GM04503 (cell line): ENCODE data around the gene BAD.
A peak's percentile ranks its signal among the peaks of the same experiment; 100 is the strongest.

Experiments
- DNase-seq: peaks from one replicate; pipeline ENCODE4 v3.0.0-alpha.2; 2012; ENCODE audit warnings: low read depth

The BAD gene

DNA sequence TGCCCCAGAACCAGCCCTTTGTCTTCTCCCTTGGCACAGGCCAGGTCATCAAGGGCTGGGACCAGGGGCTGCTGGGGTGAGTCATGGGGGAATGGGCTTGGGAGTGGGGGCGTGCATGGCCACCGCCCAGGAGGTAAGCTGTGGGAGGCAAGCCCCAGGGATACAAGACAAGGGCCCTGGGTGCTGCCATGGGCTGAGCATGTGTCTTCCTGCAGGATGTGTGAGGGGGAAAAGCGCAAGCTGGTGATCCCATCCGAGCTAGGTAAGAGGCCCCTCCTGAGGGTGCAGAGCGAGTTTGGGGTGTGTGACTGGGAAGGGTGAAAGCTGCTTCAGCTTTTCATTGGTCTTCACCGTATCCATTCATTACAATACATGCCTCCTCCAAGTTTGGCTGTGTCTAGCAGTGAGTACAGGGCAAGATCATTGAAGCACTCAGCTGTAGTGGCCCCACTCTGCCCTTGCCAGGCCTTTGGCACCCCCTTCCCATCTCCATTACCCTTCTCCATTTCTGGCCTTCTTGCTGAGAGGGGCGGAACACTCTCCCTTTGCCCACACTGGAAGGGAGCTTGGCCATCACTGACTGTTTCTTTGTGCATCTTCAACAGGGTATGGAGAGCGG lies 41.1 kb downstream of the BAD start:
- DNase-seq: no peak

DNA sequence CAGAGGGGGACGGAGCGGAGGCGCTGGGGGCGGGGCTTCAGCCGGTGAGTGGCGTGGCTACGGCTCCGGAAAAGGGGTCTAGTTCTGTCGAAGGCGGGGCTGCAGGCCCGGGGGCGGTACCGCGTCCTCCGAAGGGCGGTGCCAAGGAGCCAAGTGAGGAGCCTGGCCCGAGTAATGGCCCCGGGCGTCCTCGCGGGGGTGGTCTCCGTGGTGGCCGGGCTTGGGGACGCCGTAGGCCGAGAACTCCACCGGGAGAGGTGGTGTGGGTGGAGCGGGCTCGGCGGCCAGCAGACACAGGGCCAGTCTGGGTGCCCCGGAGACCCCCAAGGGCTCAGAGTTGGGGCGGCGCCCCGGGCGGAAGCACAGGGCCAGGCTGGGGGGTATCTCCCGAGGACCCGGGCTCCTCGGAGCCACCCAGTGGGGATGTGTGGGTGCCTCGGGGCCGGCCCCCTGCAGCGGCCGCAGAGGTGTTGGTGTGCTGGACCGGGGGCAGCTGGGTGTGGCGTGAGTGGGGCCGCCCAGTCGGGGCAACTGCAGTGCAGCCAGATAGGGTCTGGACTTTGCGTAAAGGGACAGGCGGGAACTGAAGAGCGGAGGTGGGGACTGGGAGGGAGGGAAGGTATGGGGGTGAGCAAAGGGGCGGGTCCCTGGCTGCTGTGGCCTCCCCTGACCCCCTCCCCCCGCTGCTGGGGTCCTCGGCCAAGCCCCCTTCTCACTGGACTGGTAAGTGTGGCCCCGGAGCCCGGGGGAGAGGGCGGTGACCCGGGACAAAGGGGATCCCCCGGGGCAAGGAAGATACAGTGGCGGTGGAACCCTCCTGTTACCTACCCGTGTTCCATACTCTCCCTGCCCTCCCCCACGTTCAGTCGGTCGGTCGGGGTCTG lies 42.7 kb downstream of the BAD start:
- DNase-seq: no peak

DNA sequence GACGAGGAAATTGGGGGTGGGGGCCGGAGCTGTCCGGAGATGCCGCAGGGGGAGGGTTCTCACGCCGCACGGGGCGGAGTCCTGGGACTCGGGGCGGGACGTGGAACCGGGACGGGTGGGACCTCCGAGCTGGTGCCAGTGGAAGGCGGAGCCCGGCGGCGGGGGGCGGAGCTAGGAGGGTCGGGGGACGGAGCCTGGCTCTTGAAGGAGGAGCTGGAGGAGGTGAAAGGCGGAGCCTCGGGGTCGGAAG lies 43.3 kb downstream of the BAD start:
- peak; percentile 88 for DNase-seq

DNA sequence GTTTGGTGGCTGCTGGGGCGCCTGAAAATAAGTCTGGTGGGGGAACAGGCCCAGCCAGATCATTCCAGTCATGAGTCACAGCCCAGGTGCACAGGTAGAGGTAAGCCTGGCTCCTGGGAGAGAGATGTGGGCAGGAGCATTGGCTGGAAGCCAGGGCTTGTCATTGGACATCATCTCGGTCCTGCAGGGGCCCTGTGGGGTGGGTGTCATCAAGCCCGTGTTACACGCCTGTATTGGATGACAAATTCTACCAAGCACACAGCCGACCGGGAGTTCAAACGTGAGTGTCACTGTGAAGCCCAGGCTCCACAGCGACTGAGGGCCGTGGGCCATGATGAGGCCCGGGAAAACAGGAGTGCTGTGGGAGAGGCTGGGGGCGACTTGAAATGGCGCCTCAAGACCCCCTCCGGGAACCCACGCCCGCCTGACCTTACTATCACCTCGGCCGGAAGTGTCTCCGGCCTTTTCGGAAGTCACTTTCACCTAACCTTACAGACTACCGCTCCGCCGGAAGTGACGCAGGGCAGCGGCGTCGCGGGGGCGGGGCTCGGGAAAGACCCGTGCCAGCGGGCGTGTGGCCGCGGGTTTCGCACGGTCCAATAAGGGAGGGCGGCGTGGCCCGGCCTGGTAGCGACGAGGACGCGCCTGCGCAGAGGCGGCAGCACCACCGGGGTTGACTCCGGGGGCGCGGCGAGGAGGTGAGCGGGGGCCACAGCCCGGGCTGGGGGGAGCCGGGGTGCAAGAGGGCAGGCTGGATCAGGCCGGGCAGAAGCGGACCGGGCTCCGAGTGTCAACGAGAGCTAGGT lies 43.8 kb downstream of the BAD start, which contains the start of gene FKBP2:
Gene FKBP2 (plus strand): TSS at position 661 of the 806 bp plus-strand sequence. CDS start 1,293 bp downstream, outside the sequence.
- DNase-seq: peak; percentile 77

DNA sequence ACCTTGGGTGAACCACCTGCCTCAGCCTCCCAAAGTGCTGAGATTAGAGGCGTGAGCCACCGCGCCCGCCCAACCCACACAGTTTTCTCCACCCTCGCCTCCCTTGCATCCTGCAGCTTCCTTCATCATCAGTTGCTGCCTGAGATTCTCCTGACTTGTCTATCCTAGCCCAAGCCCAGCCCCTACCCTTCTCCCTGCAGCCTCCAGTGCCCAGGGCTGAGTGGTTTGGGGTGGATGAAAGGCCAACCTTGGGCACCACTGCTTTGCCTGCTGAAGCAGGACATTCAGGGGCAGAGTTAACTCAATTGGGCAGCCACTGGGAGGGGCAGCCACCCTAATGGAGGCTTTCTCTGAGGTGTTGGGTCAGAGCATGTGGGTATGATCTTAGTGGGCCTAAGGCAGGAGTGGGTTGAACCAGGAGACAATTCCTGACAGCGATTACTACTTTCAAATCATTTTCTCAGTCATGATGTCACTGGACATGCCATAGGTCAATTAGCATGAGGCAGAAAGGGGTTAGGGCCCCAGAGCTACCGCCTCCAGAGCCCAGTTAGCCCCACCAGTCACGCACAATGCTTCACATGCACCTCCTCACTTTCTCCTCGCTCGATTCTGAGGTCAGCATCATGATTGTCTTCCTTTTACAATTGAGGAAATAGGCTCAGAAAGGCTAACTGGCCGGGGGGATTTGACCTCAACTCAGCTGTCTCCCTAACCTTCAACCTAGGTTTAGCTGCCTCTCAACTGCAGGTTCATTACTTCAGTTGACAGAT lies 44.6 kb downstream of the BAD start:
- DNase-seq: no peak

DNA sequence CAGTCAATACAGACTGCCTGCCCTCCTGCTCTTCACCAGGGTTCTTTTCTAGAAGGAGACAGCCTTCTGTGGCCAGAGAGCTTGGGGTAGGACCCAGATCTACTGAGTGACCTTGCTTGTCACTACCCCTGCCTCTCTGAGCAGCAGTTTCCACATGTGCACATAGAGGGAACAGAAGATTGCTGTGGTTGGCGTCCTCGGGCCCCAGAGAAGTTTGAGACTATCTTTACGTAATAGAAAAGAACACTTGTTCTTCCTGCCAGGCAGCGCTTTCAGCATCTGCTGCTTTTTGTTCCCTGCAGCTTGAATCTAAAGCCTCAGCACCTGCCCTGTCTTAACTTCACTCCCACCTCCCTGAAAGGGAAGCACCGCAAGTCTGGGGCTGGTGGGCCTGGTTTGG lies 45.5 kb downstream of the BAD start:
- DNase-seq: no peak

DNA sequence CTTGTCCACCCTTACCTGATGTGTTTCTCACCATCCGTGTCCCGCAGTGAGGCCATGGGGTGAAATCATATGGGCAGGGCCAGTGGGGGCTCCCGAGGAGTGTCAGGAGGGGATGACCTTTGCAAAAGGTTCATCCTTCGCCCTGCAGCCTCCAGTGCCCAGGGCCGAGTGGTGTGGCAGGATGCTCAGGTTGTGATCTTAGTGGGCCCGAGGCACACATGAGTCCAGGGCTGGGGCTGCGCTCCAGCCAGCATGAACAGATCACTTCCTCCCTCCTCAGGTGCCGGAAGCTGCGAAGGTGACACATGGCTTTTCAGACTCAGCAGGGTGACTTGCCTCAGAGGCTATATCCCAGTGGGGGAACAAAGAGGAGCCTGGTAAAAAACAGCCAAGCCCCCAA lies 46.4 kb downstream of the BAD start:
- no peak for DNase-seq

DNA sequence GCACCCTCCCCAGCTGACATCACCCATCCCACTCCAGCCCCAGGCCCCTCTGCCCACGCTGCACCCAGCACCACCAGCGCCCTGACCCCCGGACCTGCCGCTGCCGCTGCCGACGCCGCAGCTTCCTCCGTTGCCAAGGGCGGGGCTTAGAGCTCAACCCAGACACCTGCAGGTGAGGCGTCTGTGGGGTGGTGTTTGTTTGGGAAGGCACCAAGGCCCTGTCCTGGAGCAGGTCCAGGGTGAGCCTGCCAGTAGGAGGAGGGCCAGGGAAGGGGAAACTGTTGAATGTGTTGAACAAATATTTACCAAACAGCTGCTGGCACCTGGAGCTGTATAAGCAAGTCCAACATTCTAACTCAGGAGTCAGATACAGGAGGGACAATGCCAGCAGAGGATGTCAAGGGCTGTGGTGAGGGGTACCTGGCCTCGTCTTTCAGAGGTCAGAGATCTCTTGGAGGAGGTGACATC lies 46.9 kb downstream of the BAD start:
- DNase-seq: no peak

DNA sequence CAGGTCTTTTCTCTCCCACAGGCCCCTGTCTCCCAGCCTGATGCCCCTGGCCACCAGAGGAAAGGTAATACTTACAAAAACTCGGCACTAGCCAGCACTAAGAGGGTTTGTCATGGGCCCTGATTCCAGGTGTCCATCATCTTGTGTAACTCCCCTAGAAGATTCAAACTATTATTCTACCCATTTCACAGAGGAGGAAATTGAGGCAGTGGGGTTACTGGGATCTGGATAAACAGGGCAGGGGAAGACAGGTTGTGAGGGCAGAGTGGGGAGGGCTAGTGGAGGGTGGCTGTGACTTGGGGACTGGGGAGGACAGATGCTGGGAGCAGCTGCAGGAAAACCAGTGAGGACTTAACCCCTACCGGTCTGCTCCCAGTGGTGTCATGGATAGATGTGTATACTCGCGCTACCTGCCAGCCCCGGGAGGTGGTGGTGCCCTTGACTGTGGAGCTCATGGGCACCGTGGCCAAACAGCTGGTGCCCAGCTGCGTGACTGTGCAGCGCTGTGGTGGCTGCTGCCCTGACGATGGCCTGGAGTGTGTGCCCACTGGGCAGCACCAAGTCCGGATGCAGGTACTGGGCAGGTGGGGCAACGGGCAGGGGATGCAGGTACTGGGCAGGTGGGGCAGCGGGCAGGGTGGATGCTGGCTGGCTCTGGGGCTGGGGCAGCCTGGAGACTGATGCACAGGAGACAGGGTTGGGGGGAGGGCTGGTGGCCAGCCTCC lies 48.9 kb downstream of the BAD start:
- DNase-seq: no peak

DNA sequence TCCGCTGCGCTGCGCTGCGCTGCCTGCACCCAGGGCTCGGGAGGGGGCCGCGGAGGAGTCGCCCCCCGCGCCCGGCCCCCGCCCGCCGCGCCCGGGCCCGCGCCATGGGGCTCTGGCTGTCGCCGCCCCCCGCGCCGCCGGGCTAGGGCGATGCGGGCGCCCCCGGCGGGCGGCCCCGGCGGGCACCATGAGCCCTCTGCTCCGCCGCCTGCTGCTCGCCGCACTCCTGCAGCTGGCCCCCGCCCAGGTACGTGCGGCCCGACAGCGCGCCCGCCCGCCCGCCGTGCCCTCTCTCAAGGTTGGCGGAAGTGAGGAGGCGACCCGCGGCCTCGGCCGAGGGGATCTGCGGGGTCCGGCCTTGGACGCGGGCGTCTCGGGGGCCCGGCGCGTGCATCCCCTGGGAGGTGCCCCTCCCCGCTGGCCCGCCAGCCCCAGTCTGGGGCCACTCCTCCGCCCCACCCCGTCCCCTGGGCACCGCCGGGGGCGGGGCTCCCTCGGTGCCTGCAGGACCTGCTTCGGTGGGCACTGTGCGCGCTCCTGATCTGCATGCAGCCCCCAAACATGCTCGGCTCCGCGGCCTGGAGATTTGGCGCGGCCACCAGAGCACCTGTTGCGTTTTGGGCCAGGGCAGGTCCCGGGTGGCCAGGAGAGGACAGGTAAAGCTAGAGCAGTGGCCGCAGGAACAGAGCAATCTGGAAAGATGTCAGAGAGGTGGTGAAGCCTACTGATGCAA lies 49.7 kb downstream of the BAD start:
- no peak for DNase-seq

DNA sequence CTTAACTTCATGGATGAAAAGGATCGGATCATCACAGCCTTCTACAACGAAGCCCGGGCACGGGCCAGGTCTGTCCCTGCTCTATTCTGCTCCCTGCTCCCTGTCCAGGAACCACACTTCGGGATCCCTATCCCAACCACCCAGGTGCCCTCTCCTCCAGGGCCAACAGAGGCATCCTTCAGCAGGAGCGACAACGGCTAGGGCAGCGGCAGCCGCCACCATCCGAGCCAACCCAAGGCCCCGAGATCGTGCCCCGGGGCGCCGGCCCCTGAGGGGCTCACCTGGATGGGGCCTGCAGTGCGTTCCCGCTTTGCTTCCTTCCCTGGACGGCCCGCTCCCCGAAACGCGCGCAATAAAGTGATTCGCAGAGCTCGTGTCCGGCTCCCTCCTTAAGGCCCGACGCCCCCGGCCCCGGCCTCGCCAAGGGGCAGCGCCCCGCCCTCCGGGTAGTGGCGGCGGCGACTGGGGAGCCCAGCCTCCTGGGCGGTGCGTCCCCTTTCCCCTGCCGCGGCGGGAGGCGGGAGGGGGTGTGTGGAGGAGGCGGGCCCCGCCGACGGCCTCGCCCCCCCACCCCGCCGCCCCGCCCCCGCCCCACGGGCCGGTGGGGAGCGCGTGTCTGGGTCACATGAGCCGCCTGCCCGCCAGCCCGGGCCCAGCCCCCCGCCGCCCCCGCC lies 50.4 kb downstream of the BAD start, which contains the start of gene VEGFB:
Gene VEGFB (plus strand): TSS at position 672 of the 674 bp plus-strand sequence. CDS start 250 bp downstream, outside the sequence.
- no peak for DNase-seq

DNA sequence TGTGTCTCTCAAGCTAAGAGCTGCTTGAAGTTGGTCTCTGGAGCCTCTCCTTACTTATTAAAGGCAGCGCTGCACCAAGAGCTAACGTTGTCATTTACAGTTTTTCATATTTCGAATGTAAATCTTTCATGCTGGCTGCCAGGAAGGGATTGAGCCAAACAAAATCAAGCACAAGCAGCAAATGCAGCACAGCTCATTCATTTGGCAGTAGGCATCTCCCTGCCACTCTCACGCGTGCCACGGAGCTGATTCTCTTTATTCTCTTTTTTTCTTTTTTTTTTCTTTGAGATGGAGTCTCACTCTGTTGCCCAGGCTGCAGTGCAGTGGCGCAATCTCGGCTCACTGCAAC lies 51.5 kb downstream of the BAD start:
- DNase-seq: no peak

DNA sequence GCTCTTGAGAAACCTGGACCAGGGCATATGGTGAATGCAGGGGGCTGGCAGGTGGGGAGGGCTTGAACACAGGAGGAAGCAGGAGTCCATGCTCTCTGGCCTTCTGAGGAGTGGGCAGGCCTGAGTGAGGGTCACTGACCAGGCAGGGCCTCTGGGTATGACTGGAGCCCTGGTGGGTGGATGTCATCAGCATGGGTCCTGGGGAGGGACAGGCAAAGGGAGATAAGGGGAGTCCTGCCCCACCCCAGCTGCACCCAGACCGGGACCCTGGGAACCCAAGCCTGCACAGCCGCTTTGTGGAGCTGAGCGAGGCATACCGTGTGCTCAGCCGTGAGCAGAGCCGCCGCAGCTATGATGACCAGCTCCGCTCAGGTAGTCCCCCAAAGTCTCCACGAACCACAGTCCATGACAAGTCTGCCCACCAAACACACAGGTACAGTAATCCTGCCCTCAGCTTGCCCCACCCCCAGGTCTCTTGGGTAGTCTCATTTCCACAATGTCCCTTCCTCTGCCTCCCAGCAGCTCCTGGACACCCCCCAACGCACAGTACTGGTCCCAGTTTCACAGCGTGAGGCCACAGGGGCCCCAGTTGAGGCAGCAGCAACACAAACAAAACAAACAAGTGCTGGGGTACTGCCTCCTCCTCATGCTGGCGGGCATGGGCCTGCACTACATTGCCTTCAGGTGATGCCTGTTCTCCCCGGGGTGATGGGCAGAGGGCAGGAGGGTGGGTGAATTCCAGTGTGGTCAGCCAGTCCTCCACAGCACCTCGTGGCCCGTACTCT lies 52.1 kb downstream of the BAD start:
- no peak for DNase-seq

DNA sequence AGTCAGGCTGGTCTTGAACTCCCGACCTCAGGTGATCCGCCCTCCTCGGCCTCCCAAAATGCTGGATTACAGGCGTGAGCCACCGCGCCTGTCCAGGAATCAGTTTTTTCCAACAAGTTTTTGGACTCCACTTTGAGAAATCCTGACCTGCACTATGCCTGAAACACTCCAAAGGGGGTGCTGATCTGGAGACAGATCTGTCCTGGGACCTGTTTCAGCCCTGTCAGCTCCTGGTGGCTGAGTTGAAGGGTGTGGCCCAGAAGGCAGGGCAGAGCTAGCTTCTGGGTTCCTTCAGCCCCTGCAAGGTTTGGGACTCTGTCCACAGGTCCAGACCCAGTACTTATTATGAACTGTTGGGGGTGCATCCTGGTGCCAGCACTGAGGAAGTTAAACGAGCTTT lies 52.9 kb downstream of the BAD start:
- no peak for DNase-seq

DNA sequence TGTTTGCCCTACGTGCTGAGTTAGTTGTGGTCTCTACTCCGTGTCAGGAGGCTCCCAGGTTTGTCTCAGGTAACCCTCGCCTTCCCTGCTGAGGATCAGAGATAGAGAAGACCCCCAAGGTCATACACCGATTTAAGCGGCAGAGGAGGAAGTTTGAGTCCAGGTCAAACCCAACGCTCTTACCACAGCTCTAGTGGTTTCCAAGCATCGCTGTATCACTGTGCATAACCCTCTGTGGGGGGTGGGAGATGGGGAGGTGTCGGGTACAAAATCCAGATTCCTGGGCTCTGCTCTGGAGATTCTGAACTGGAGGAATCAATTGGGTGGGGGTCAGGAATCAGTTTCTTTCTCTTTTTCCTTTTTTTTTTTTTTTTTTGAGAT lies 53.5 kb downstream of the BAD start:
- no peak for DNase-seq

DNA sequence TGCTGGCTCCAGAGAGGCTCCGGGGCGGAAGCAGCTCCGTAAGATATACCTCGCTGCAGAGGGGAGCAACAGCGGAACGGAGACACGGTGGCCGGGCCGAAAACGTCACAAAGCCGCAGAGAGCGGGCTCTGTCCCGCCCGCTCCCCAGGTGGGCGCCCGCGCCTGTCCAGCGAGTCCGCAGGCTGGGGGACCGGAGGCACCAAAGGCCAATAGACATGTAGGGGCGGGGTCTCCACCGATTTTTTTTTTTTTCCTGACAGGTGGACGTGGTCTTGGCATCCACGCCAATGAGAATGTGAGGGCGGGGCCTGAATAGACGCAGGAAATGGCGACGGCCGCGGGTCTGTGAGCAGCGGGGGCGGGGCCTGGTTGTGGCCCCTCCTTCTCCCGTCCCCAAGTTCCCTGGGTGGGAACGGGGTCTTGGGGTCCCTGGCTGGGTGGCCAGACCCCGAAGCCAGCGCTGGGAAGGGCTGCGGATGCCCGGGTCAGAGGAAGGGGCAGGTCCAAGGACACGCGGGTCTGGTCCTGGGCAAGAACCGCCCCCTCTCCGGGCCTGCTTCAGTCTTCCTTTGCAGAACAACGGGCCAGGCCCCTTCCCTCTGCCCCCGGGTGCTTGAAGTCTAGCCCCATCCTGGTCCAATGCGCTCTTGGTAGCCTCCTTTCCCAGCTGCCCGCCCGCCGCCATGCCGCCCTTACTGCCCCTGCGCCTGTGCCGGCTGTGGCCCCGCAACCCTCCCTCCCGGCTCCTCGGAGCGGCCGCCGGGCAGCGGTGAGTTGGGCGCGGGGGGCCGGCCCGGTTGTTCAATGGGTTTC lies 54.1 kb downstream of the BAD start, which contains the start of gene DNAJC4:
Gene DNAJC4 (plus strand): TSS at position 378 of the 814 bp plus-strand sequence. CDS start 307 bp downstream, at position 685.
- DNase-seq: no peak

DNA sequence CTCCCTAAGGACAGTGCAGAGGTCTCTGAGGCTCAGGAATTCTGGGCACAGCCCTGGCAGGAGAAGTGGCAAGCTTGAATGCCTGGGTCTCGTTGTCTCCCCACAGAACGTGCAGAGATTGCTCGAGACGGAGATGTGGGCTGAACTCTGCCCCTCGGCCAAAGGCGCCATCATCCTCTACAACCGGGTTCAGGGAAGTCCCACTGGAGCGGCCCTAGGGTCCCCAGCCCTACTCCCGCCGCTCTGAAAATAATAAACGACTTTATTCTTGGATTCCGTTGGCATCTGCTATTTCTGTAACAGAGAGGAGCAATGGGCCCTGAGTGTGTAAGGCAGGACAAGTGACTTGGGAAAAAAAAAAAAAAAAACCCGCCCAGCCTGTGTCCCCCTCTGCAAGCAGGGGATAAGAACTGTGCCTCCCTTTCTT lies 54.7 kb downstream of the BAD start:
- no peak for DNase-seq

DNA sequence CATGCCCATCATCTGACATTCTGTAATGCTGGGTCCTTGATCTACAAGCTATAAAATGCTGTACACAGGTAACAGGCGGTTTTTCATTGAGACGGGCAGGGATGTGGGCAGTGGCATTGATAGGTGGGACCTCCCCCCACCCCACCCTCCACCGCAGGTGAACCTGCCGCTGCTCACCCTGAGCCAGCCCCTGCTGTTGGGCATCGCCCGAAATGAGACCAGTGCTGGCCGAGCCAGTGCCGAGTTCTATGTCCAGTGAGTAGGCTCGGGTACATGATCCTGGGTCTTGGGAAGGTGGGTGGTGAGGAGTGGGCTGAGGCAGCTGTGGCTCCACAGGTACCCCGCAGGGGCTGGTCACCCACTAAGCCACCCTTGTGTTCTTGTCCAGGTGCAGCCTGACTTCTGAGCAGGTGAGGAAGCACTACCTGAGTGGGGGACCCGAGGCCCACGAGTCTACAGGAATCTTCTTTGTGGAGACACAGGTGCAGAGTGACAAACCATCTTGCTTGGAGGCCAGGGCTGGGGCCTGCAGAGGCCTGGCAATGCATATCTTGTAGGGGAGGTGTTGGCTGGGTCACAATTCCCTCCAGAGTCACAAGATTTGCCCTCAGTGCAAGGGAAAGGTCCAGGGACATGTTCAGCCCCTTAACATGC lies 55.2 kb downstream of the BAD start:
- DNase-seq: no peak
